H9 (cell line): ENCODE results near the gene MYOCD. TPM values are rescaled to one million over a fixed set of nuclear protein-coding genes. Genes with fewer than 3 reads are reported as not detected.
"Not testable (repeated sequence)": the region's sequence is repeated elsewhere in the genome, so short reads cannot be mapped to it uniquely, and the experiment has no call there.

Source experiments
- DNase-seq: peaks from one replicate; pipeline ENCODE4 v3.0.0-alpha.2; 2017
- H2AFZ ChIP-seq: one replicate; pipeline ENCODE4 v1.6.1; 2013; ENCODE audit warnings: mild to moderate bottlenecking, low read length, control low read depth, moderate library complexity
- H2AK5ac ChIP-seq: 2 replicates; pipeline ENCODE4 v1.6.1; 2013; ENCODE audit warnings: low read length, control low read depth, mixed read lengths; ENCODE audit not compliant: insufficient read length
- H2BK120ac ChIP-seq: one replicate; pipeline ENCODE4 v1.6.1; 2013; ENCODE audit warnings: low read depth, mild to moderate bottlenecking, low read length, control low read depth, inconsistent platforms; ENCODE audit not compliant: poor library complexity, severe bottlenecking
- H2BK12ac ChIP-seq: 2 replicates; pipeline ENCODE4 v1.6.1; 2013; ENCODE audit warnings: low read length, control low read depth, mixed read lengths, low read depth; ENCODE audit not compliant: insufficient read length
- H2BK15ac ChIP-seq: 2 replicates; pipeline ENCODE4 v1.6.1; 2013; ENCODE audit warnings: low read depth, low read length, control low read depth
- H2BK20ac ChIP-seq: one replicate; pipeline ENCODE4 v1.6.1; 2013; ENCODE audit warnings: low read depth, mild to moderate bottlenecking, low read length, control low read depth, inconsistent platforms; ENCODE audit not compliant: poor library complexity, severe bottlenecking
- H2BK5ac ChIP-seq: 2 replicates; pipeline ENCODE4 v1.6.1; 2013; ENCODE audit warnings: low read length, control low read depth, mixed read lengths; ENCODE audit not compliant: insufficient read length
- H3K14ac ChIP-seq: 2 replicates; pipeline ENCODE4 v1.6.1; 2013; ENCODE audit warnings: low read length, control low read depth; ENCODE audit not compliant: insufficient read depth
- H3K18ac ChIP-seq: 2 replicates; pipeline ENCODE4 v1.6.1; 2013; ENCODE audit warnings: low read depth, mild to moderate bottlenecking, mixed read lengths, low read length, control low read depth; ENCODE audit not compliant: insufficient read length
- H3K23ac ChIP-seq: 2 replicates; pipeline ENCODE4 v1.6.1; 2013; ENCODE audit warnings: low read length, control low read depth, mixed read lengths, low read depth; ENCODE audit not compliant: insufficient read length
- H3K23me2 ChIP-seq: 2 replicates; pipeline ENCODE4 v1.6.1; 2013; ENCODE audit warnings: low read depth, mild to moderate bottlenecking, mixed read lengths, low read length, control low read depth; ENCODE audit not compliant: insufficient read length, poor library complexity, severe bottlenecking
- H3K27ac ChIP-seq: 2 replicates; pipeline ENCODE4 v1.5.1; 2013; ENCODE audit warnings: low read length, control low read depth, mixed read lengths, low read depth; ENCODE audit not compliant: insufficient read length
- H3K27me3 ChIP-seq: 2 replicates; pipeline ENCODE4 v1.6.1; 2013; ENCODE audit warnings: low read length, control low read depth, inconsistent platforms; ENCODE audit not compliant: insufficient read depth
- H3K4ac ChIP-seq: 2 replicates; pipeline ENCODE4 v1.6.1; 2013; ENCODE audit warnings: low read depth, mild to moderate bottlenecking, control low read depth, inconsistent platforms, low read length, moderate library complexity
- H3K4me1 ChIP-seq: 2 replicates; pipeline ENCODE4 v1.6.1; 2013; ENCODE audit warnings: low read length, control low read depth, inconsistent platforms; ENCODE audit not compliant: insufficient read depth
- H3K4me2 ChIP-seq: 2 replicates; pipeline ENCODE4 v1.6.1; 2013; ENCODE audit warnings: low read length, control low read depth, mixed read lengths; ENCODE audit not compliant: insufficient read length, insufficient read depth
- H3K56ac ChIP-seq: 2 replicates; pipeline ENCODE4 v1.6.1; 2013; ENCODE audit warnings: low read depth, mild to moderate bottlenecking, mixed read lengths, low read length, control low read depth; ENCODE audit not compliant: insufficient read length
- H3K79me1 ChIP-seq: 2 replicates; pipeline ENCODE4 v1.6.1; 2013; ENCODE audit warnings: low read depth, mild to moderate bottlenecking, moderate library complexity, low read length, control low read depth, inconsistent platforms; ENCODE audit not compliant: insufficient read depth, poor library complexity, severe bottlenecking
- H3K79me2 ChIP-seq: 2 replicates; pipeline ENCODE4 v1.6.1; 2013; ENCODE audit warnings: low read length, control low read depth, inconsistent platforms; ENCODE audit not compliant: insufficient read depth
- H3K9ac ChIP-seq: 2 replicates; pipeline ENCODE4 v1.6.1; 2013; ENCODE audit warnings: low read length, control low read depth, mixed read lengths; ENCODE audit not compliant: insufficient read length; ENCODE audit errors: extremely low read depth
- H3K9me3 ChIP-seq: one replicate; pipeline ENCODE4 v1.6.1; 2013; ENCODE audit warnings: low read depth, low read length, inconsistent platforms; ENCODE audit not compliant: control insufficient read depth
- H3T11ph ChIP-seq: one replicate; pipeline ENCODE4 v1.6.1; 2013; ENCODE audit warnings: mild to moderate bottlenecking, low read length, control low read depth, inconsistent platforms
- H4K20me1 ChIP-seq: one replicate; pipeline ENCODE4 v1.6.1; 2013; ENCODE audit not compliant: control insufficient read depth, insufficient read length, insufficient read depth
- H4K5ac ChIP-seq: 2 replicates; pipeline ENCODE4 v1.6.1; 2013; ENCODE audit warnings: low read depth, mild to moderate bottlenecking, mixed read lengths, low read length, control low read depth; ENCODE audit not compliant: insufficient read length
- H4K8ac ChIP-seq: replicated peaks from 2 replicates; pipeline ENCODE4 v1.6.1; 2013; ENCODE audit warnings: low read length, control low read depth, mixed read lengths, low read depth; ENCODE audit not compliant: insufficient read length
- H4K91ac ChIP-seq: 2 replicates; pipeline ENCODE4 v1.6.1; 2013; ENCODE audit warnings: low read depth, mild to moderate bottlenecking, moderate library complexity, mixed read lengths, low read length, control low read depth; ENCODE audit not compliant: insufficient read length
- H3K27ac Mint-ChIP-seq, 3 experiments: 2 replicates in 2 of 3; 3 replicates in 1 of 3; pipeline ENCODE4 v1.8.0; 2020 to 2021; ENCODE audit warnings: mixed read lengths in 3 of 3, mild to moderate bottlenecking in 1 of 3, moderate library complexity in 1 of 3
- H3K27me3 Mint-ChIP-seq: 2 replicates; pipeline ENCODE4 v1.8.0; 2021; ENCODE audit warnings: low read depth, mild to moderate bottlenecking, moderate library complexity, mixed read lengths
- H3K36me3 Mint-ChIP-seq, 3 experiments: 2 replicates in 2 of 3; 3 replicates in 1 of 3; pipeline ENCODE4 v1.8.0; 2020 to 2021; ENCODE audit warnings: low read depth in 3 of 3, mixed read lengths in 3 of 3; ENCODE audit not compliant: insufficient read depth in 1 of 3
- H3K4me1 Mint-ChIP-seq, 2 experiments: 2 replicates each; pipeline ENCODE4 v1.8.0; 2020; ENCODE audit warnings: mixed read lengths in 2 of 2
- H3K4me3 Mint-ChIP-seq, 2 experiments: 2 replicates in 1 of 2; 3 replicates in 1 of 2; pipeline ENCODE4 v1.8.0; 2020 to 2021; ENCODE audit warnings: mild to moderate bottlenecking in 2 of 2, mixed read lengths in 2 of 2, moderate library complexity in 1 of 2
- H3K9me3 Mint-ChIP-seq, 2 experiments: 2 replicates in 1 of 2; 3 replicates in 1 of 2; pipeline ENCODE4 v1.8.0; 2020; ENCODE audit warnings: mild to moderate bottlenecking in 2 of 2, mixed read lengths in 2 of 2, moderate library complexity in 1 of 2
- WGBS: extraction: QIAGEN DNeasy Blood & Tissue Kit; methylation state at CpG from one replicate; pipeline ENCODE4 v1.1.7; 2013; ENCODE audit warnings: missing lambda C conversion rate, low lambda C conversion rate, mixed read lengths; ENCODE audit not compliant: insufficient read length; ENCODE audit errors: extremely low coverage; 5-methylcytosine and 5-hydroxymethylcytosine counted together
- total RNA-seq: library from RNA; stranded (reverse); gene quantifications from 2 replicates; pipeline ENCODE4 v1.2.1, GENCODE V29; 2021
- TF ChIP-seq, protein P1 (sequence below): fragments of 200-600 bp; sonication (generic); conservative IDR thresholded peaks from 3 replicates; pipeline ENCODE4 v1.8.0; 2021; ENCODE audit warnings: antibody characterized with exemption, mild to moderate bottlenecking

The MYOCD gene
- total RNA-seq, 1 experiment from 2014 or later, result 0.17 TPM

DNA sequence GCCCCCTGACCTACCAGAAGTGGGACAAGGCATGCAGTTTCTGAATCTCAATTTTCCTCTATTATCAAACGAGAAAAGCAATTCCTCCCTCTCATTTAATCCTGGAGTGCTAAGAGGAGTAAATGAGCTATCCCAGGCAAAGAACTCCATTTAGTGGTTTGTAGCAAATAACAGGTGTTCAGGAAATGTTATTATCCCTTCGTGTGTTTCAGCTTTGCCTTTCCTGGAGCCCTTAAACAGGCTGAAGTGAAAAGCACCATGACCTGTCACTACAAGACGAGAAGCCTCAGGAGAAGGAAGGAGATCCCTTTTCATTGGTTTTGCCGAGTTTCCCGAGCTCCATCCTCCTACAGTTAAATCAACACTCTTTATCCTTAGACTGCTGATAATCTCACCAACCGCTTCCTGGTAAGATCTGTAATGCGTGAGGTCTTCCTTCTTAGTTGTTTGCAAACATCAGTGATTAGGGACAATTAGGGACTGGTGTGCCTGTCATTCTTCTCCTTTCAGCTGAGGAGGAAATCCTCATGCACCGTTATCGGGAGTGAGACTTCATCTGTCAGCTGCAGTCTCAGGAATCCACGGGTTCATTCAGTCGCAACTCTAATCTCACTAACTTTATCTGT lies 30.8 kb upstream of the MYOCD start:
- Mint-ChIP-seq H3K27me3 (no peaks in the 10 kb centered on the region), H3K4me3 (no peak overlapping the region), H3K27ac (no peak overlapping the region), H3K9me3 (no peaks in the 10 kb centered on the region; a peak in 1 of 5 replicates), H3K4me1 (peaks cover 13 to 22% of the 10 kb centered on the region in 2 experiments), H3K36me3 (no peaks in the 10 kb centered on the region)
- no peak overlapping the region for H4K5ac ChIP-seq
- H3K23me2 ChIP-seq, result no peaks in the 10 kb centered on the region
- DNase-seq, result no peak
- no peak overlapping the region for H2BK20ac ChIP-seq
- no peak overlapping the region for H4K91ac ChIP-seq
- no peak overlapping the region for H3K56ac ChIP-seq
- no peak overlapping the region for H3K18ac ChIP-seq
- no peak overlapping the region for H2AFZ ChIP-seq
- H2AK5ac ChIP-seq, result no peak overlapping the region
- no peak overlapping the region for H3K23ac ChIP-seq
- H3K79me1 ChIP-seq, result no peaks in the 10 kb centered on the region
- no peak overlapping the region for H3T11ph ChIP-seq
- no peak overlapping the region for H3K4me2 ChIP-seq
- H2BK5ac ChIP-seq, result no peak overlapping the region
- H2BK15ac ChIP-seq, result no peak overlapping the region
- H3K14ac ChIP-seq, result no peak overlapping the region
- H3K79me2 ChIP-seq, result no peaks in the 10 kb centered on the region
- H4K20me1 ChIP-seq, result no peaks in the 10 kb centered on the region
- no peak overlapping the region for H4K8ac ChIP-seq
- no peak overlapping the region for H2BK120ac ChIP-seq
- no peaks in the 10 kb centered on the region for H3K27me3 ChIP-seq
- no peak overlapping the region for H3K27ac ChIP-seq
- no peak overlapping the region for H3K9ac ChIP-seq
- no CpG with 5 or more reads among the region's 11 CpGs for WGBS
- no peaks in the 10 kb centered on the region for H3K9me3 ChIP-seq
- no peak overlapping the region for H2BK12ac ChIP-seq
- H3K4me1 ChIP-seq, result no peaks in the 10 kb centered on the region
- no peak overlapping the region for H3K4ac ChIP-seq
- TF ChIP-seq, protein P1, sequence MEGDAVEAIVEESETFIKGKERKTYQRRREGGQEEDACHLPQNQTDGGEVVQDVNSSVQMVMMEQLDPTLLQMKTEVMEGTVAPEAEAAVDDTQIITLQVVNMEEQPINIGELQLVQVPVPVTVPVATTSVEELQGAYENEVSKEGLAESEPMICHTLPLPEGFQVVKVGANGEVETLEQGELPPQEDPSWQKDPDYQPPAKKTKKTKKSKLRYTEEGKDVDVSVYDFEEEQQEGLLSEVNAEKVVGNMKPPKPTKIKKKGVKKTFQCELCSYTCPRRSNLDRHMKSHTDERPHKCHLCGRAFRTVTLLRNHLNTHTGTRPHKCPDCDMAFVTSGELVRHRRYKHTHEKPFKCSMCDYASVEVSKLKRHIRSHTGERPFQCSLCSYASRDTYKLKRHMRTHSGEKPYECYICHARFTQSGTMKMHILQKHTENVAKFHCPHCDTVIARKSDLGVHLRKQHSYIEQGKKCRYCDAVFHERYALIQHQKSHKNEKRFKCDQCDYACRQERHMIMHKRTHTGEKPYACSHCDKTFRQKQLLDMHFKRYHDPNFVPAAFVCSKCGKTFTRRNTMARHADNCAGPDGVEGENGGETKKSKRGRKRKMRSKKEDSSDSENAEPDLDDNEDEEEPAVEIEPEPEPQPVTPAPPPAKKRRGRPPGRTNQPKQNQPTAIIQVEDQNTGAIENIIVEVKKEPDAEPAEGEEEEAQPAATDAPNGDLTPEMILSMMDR, result no peak

DNA sequence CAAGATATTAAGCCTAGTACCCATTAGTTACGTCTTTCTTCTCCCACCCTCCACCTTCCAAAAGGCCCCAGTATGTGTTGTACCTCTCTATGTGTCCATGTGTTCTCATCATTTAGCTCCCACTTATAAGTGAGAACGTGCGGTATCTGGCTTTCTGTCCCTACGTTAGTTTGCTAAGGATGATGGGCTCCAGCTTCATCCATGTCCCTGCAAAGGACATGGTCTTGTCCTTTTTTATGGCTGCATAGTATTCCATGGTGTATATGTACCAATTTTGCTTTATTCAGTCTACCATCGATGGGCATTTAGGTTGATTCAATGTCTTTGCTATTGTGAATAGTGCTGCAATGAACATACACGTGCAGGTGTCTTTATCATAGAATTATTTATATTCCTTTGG lies 29.7 kb upstream of the MYOCD start:
- not testable (repeated sequence) for H4K8ac ChIP-seq, H3K23me2 ChIP-seq, H3K79me2 ChIP-seq, H4K20me1 ChIP-seq, H4K91ac ChIP-seq, H3T11ph ChIP-seq, DNase-seq, H3K36me3 Mint-ChIP-seq, H3K79me1 ChIP-seq, H4K5ac ChIP-seq, H2BK20ac ChIP-seq, H3K23ac ChIP-seq, H3K27ac Mint-ChIP-seq, H2BK15ac ChIP-seq, H2BK5ac ChIP-seq, H3K18ac ChIP-seq, H2BK12ac ChIP-seq, H3K27me3 ChIP-seq, H3K9me3 Mint-ChIP-seq, H3K4me3 Mint-ChIP-seq, H2AFZ ChIP-seq, H3K4me1 ChIP-seq, H3K9me3 ChIP-seq, H2BK120ac ChIP-seq, H2AK5ac ChIP-seq, H3K4ac ChIP-seq, H3K56ac ChIP-seq, H3K27ac ChIP-seq, H3K14ac ChIP-seq, H3K9ac ChIP-seq, H3K4me2 ChIP-seq, H3K27me3 Mint-ChIP-seq
- WGBS, result no CpG with 5 or more reads among the region's 6 CpGs
- H3K4me1 Mint-ChIP-seq, result peaks cover 6 to 21% of the 10 kb centered on the region in 2 experiments
